T-helper 9 cell (primary cell): Measurements from ENCODE around the gene PRR19.

Experiments used
- DNase-seq: peaks from one replicate; pipeline ENCODE4 v3.0.0-alpha.2; 2020

PRR19 gene

GRCh38 chr19:42271861-42272534, 29.9 kb upstream of the PRR19 start:
- DNase-seq = no peak

- no peak for DNase-seq
Measured at GRCh38 chr19:42272535-42272897, 29.4 kb upstream of the PRR19 start.

GRCh38 chr19:42272989-42273406, 28.9 kb upstream of the PRR19 start:
- DNase-seq = no peak

- no peak for DNase-seq
Measured at GRCh38 chr19:42273407-42274064, 28.4 kb upstream of the PRR19 start.

- no peak for DNase-seq
Measured at GRCh38 chr19:42274065-42274682, 27.8 kb upstream of the PRR19 start.

- DNase-seq = no peak
Measured at GRCh38 chr19:42275103-42275502, 26.8 kb upstream of the PRR19 start.

- DNase-seq = no peak
Measured at GRCh38 chr19:42275517-42275916, 26.4 kb upstream of the PRR19 start.

- DNase-seq = no peak
Measured at GRCh38 chr19:42276284-42276683, 25.6 kb upstream of the PRR19 start.

- DNase-seq = no peak
Measured at GRCh38 chr19:42276821-42277220, 25.1 kb upstream of the PRR19 start.

GRCh38 chr19:42277821-42278451, 24.0 kb upstream of the PRR19 start:
- no peak for DNase-seq

- DNase-seq = no peak
Measured at GRCh38 chr19:42278452-42279154, 23.3 kb upstream of the PRR19 start.

GRCh38 chr19:42279155-42279901, 22.6 kb upstream of the PRR19 start:
- DNase-seq = no peak

- DNase-seq = peak; percentile 81
Measured at GRCh38 chr19:42279902-42280814, 21.8 kb upstream of the PRR19 start.

- no peak for DNase-seq
Measured at GRCh38 chr19:42280815-42281145, 21.2 kb upstream of the PRR19 start.

GRCh38 chr19:42281146-42281826, 20.6 kb upstream of the PRR19 start:
- DNase-seq = no peak

GRCh38 chr19:42281827-42282762, 19.8 kb upstream of the PRR19 start:
- DNase-seq = no peak

- no peak for DNase-seq
Measured at GRCh38 chr19:42282819-42283187, 19.1 kb upstream of the PRR19 start.

- peak; percentile 96 for DNase-seq
Measured at GRCh38 chr19:42283188-42284065, 18.5 kb upstream of the PRR19 start.

- peak; percentile 79 for DNase-seq
Measured at GRCh38 chr19:42284066-42284501, 17.8 kb upstream of the PRR19 start.
